Tibial nerve (tissue), 4 donors: Measurements from ENCODE around the gene AMFR. TPM values are rescaled to one million over a fixed set of nuclear protein-coding genes. Genes with fewer than 3 reads are reported as not detected.

Source experiments
- DNase-seq, 2 donors: peaks; one replicate each; pipeline ENCODE4 v3.0.0-alpha.2; 2019; ENCODE audit warnings: low spot score in 2 of 2
- H3K27ac ChIP-seq, 4 donors: fragments of 200-600 bp; sonication (generic) in 3 of 4; one replicate each; pipeline ENCODE4 v1.5.1; 2017 to 2019; ENCODE audit warnings: mild to moderate bottlenecking in 1 of 4
- H3K27me3 ChIP-seq, 2 donors: fragments of 200-600 bp; sonication (generic) in 1 of 2; one replicate each; pipeline versions ENCODE4 v1.5.1 to v1.6.0; 2017 to 2019
- H3K36me3 ChIP-seq, 3 donors: fragments of 200-600 bp; sonication (generic); one replicate each; pipeline ENCODE4 v1.5.1; 2018 to 2019
- H3K4me1 ChIP-seq, 4 donors: fragments of 200-600 bp; sonication (generic) in 3 of 4; one replicate each; pipeline ENCODE4 v1.5.1; 2017 to 2019
- H3K4me3 ChIP-seq, 4 donors: fragments of 200-600 bp; sonication (generic) in 3 of 4; one replicate each; pipeline ENCODE4 v1.5.1; 2017 to 2019; ENCODE audit warnings: mild to moderate bottlenecking in 1 of 4, moderate library complexity in 1 of 4
- H3K9me3 ChIP-seq, 4 donors: fragments of 200-600 bp; sonication (generic) in 3 of 4; one replicate each; pipeline ENCODE4 v1.5.1; 2017 to 2019
- CTCF ChIP-seq, 5 experiments: fragments of 200-600 bp in 3 of 5; fragments of 450-650 bp in 2 of 5; sonication (generic) in 3 of 5; IDR thresholded peaks; one replicate each; pipeline ENCODE4 v1.5.1; 2016 to 2019; ENCODE audit warnings: antibody characterized with exemption in 5 of 5, mild to moderate bottlenecking in 3 of 5, moderate library complexity in 2 of 5
- EP300 ChIP-seq, 2 donors: sonication (generic); formaldehyde crosslinking; IDR thresholded peaks; one replicate each; pipeline ENCODE4 v1.6.1; 2017; ENCODE audit warnings: antibody characterized with exemption in 2 of 2, mild to moderate bottlenecking in 1 of 2
- POLR2A ChIP-seq, 2 donors: fragments of 450-650 bp; IDR thresholded peaks; one replicate each; pipeline ENCODE4 v1.6.1; 2017; ENCODE audit warnings: antibody characterized with exemption in 2 of 2, mild to moderate bottlenecking in 2 of 2, moderate library complexity in 2 of 2
- WGBS, 2 donors: methylation state at CpG; one replicate each; pipeline ENCODE4 v1.1.5; 2018; 5-methylcytosine and 5-hydroxymethylcytosine counted together
- total RNA-seq, 4 donors: library from RNA; depleted of rRNA; stranded (reverse); fragments of >200 nt; gene quantifications; one replicate each; pipeline ENCODE4 v1.1.0, GENCODE V29; 2016

AMFR gene
- total RNA-seq, 4 donors from 2014 or later, result 263 to 334 (median 292) TPM

- Histone ChIP-seq H3K27ac (no peak overlapping the region), H3K9me3 (no peaks in the 10 kb centered on the region), H3K4me1 (peaks cover 0 to 23% (median 0%) of the 10 kb centered on the region in 4 donors), H3K36me3 (peaks cover 0 to 41% (median 0%) of the 10 kb centered on the region in 3 donors), H3K27me3 (no peaks in the 10 kb centered on the region), H3K4me3 (no peak overlapping the region)
- DNase-seq, result no peak
- TF ChIP-seq POLR2A (IDR thresholded peaks at IDR 0.05) (no peak), EP300 (IDR thresholded peaks at IDR 0.05) (no peak), CTCF (IDR thresholded peaks at IDR 0.05) (no peak)
- 78 to 79% methylated on average over 5 of the region's 5 CpGs for WGBS, 2 donors
These were observed 11.0 kb downstream of the AMFR start for GRCh38 chr16:56414366-56414765.

- no peak overlapping the region for H3K4me3 ChIP-seq
- no peaks in the 10 kb centered on the region for H3K9me3 ChIP-seq
- 61 to 71% methylated on average over 5 of the region's 5 CpGs for WGBS, 2 donors
- peaks cover 0 to 23% (median 0%) of the 10 kb centered on the region in 4 donors for H3K4me1 ChIP-seq
- H3K27ac ChIP-seq, result no peak overlapping the region
- peaks cover 0 to 51% (median 5%) of the 10 kb centered on the region in 3 donors for H3K36me3 ChIP-seq
- DNase-seq, result no peak
- TF ChIP-seq EP300 (IDR thresholded peaks at IDR 0.05), result no peak
- no peak for TF ChIP-seq CTCF (IDR thresholded peaks at IDR 0.05)
- TF ChIP-seq POLR2A (IDR thresholded peaks at IDR 0.05), result no peak
- H3K27me3 ChIP-seq, result no peaks in the 10 kb centered on the region
These were observed 12.0 kb downstream of the AMFR start for GRCh38 chr16:56413381-56413780.

GRCh38 chr16:56411624-56412023, 13.7 kb downstream of the AMFR start:
- Histone ChIP-seq H3K9me3 (no peaks in the 10 kb centered on the region), H3K4me1 (peaks cover 0 to 23% (median 0%) of the 10 kb centered on the region in 4 donors), H3K27me3 (no peaks in the 10 kb centered on the region), H3K36me3 (peaks cover 0 to 66% (median 5%) of the 10 kb centered on the region in 3 donors), H3K27ac (no peak overlapping the region), H3K4me3 (no peak overlapping the region)
- DNase-seq, result no peak
- no peak for TF ChIP-seq POLR2A (IDR thresholded peaks at IDR 0.05)
- TF ChIP-seq CTCF (IDR thresholded peaks at IDR 0.05), result no peak
- TF ChIP-seq EP300 (IDR thresholded peaks at IDR 0.05), result no peak
- 91 to 100% methylated on average over 2 of the region's 2 CpGs for WGBS, 2 donors

- H3K4me1 ChIP-seq, result peaks cover 0 to 23% (median 0%) of the 10 kb centered on the region in 4 donors
- WGBS, 2 donors, result 69 to 79% methylated on average over 5 of the region's 5 CpGs
- no peak for TF ChIP-seq EP300 (IDR thresholded peaks at IDR 0.05)
- no peak for TF ChIP-seq POLR2A (IDR thresholded peaks at IDR 0.05)
- no peak for TF ChIP-seq CTCF (IDR thresholded peaks at IDR 0.05)
- no peak overlapping the region for H3K4me3 ChIP-seq
- no peaks in the 10 kb centered on the region for H3K9me3 ChIP-seq
- no peaks in the 10 kb centered on the region for H3K27me3 ChIP-seq
- DNase-seq, result no peak
- peaks cover 0 to 66% (median 5%) of the 10 kb centered on the region in 3 donors for H3K36me3 ChIP-seq
- no peak overlapping the region for H3K27ac ChIP-seq
These were observed 14.2 kb downstream of the AMFR start for GRCh38 chr16:56411123-56411522.

- Histone ChIP-seq H3K9me3 (no peaks in the 10 kb centered on the region), H3K36me3 (peaks cover 0 to 79% (median 5%) of the 10 kb centered on the region in 3 donors), H3K4me1 (peaks cover 0 to 7% (median 0%) of the 10 kb centered on the region in 4 donors), H3K4me3 (no peak overlapping the region), H3K27me3 (no peaks in the 10 kb centered on the region), H3K27ac (peak overlapping the region in 1 of 4 donors; percentile 9)
- TF ChIP-seq CTCF (IDR thresholded peaks at IDR 0.05) (no peak), EP300 (IDR thresholded peaks at IDR 0.05) (no peak), POLR2A (IDR thresholded peaks at IDR 0.05) (no peak)
- no peak for DNase-seq
- WGBS, 2 donors, result 82 to 87% methylated on average over 4 of the region's 4 CpGs
These were observed 16.1 kb downstream of the AMFR start for GRCh38 chr16:56409195-56409594.
